OCI-LY1 (cell line): ENCODE measurements around the gene RBM43.

ENCODE experiments used
- H2AFZ ChIP-seq: fragments of 200-600 bp; sonication (generic), shearing (Covaris generic); 2 replicates; pipeline ENCODE4 v1.6.0; 2014; ENCODE audit warnings: antibody characterized with exemption, mild to moderate bottlenecking, low read length
- H3F3A ChIP-seq: fragments of 200-600 bp; sonication (generic), shearing (Covaris generic); 2 replicates; pipeline ENCODE4 v1.6.0; 2014; ENCODE audit warnings: mild to moderate bottlenecking, antibody characterized with exemption, low read length, moderate library complexity; ENCODE audit not compliant: insufficient read depth
- H3K27ac ChIP-seq: fragments of 200-600 bp; sonication (generic); 2 replicates; pipeline ENCODE4 v1.5.1; 2014; ENCODE audit warnings: low read length, mixed run types, mild to moderate bottlenecking, low read depth; ENCODE audit not compliant: poor library complexity, severe bottlenecking
- H3K27me3 ChIP-seq: fragments of 200-600 bp; sonication (generic); 2 replicates; pipeline ENCODE4 v1.6.0; 2014; ENCODE audit warnings: antibody characterized with exemption, mild to moderate bottlenecking, low read length, moderate library complexity; ENCODE audit not compliant: insufficient read depth
- H3K36me3 ChIP-seq: fragments of 200-600 bp; sonication (generic); 2 replicates; pipeline ENCODE4 v1.6.1; 2014; ENCODE audit warnings: mild to moderate bottlenecking, antibody characterized with exemption, low read length, moderate library complexity, mixed read lengths; ENCODE audit not compliant: insufficient read depth
- H3K4me1 ChIP-seq: fragments of 200-600 bp; sonication (generic); 2 replicates; pipeline ENCODE4 v1.5.1; 2014; ENCODE audit warnings: mild to moderate bottlenecking, low read length, moderate library complexity; ENCODE audit not compliant: insufficient read depth, severe bottlenecking
- H3K4me2 ChIP-seq: fragments of 200-600 bp; sonication (generic), shearing (Covaris generic); 2 replicates; pipeline ENCODE4 v1.6.1; 2014; ENCODE audit warnings: low read length
- H3K4me3 ChIP-seq: fragments of 200-600 bp; sonication (generic); 2 replicates; pipeline ENCODE4 v1.5.1; 2014; ENCODE audit warnings: low read length, low read depth, mild to moderate bottlenecking, mixed read lengths; ENCODE audit not compliant: poor library complexity, severe bottlenecking
- H3K79me2 ChIP-seq: fragments of 200-600 bp; shearing (Covaris generic); 2 replicates; pipeline ENCODE4 v1.6.1; 2016; ENCODE audit warnings: mixed run types, low read length, mixed read lengths; ENCODE audit not compliant: insufficient read depth
- H3K9ac ChIP-seq: fragments of 200-600 bp; sonication (generic), shearing (Covaris generic); 2 replicates; pipeline ENCODE4 v1.6.1; 2014; ENCODE audit warnings: mild to moderate bottlenecking, low read length, mixed read lengths
- H3K9me2 ChIP-seq: fragments of 200-600 bp; sonication (generic), shearing (Covaris generic); 2 replicates; pipeline ENCODE4 v1.6.1; 2014; ENCODE audit warnings: low read depth, mild to moderate bottlenecking, low read length, mixed read lengths
- H3K9me3 ChIP-seq: fragments of 200-600 bp; shearing (Covaris generic); 2 replicates; pipeline ENCODE4 v1.6.1; 2014; ENCODE audit warnings: low read length, mixed read lengths
- H4K20me1 ChIP-seq: fragments of 200-600 bp; sonication (generic), shearing (Covaris generic); 2 replicates; pipeline ENCODE4 v1.6.0; 2016; ENCODE audit warnings: mild to moderate bottlenecking, low read length; ENCODE audit not compliant: insufficient read depth
- CTCF ChIP-seq: fragments of 200-600 bp; sonication (generic), shearing (Covaris generic); IDR thresholded peaks from 2 replicates; pipeline ENCODE4 v1.5.1; 2017; ENCODE audit warnings: mild to moderate bottlenecking, antibody characterized with exemption, low read length, moderate library complexity, mixed read lengths
- EZH2 ChIP-seq: fragments of 200-600 bp; sonication (generic), shearing (Covaris generic); IDR thresholded peaks from 2 replicates; pipeline ENCODE4 v1.8.0; 2017; ENCODE audit warnings: borderline replicate concordance, mixed run types, mild to moderate bottlenecking, antibody characterized with exemption, low read length, moderate library complexity, mixed read lengths

RBM43 gene

GRCh38 chr2:151271824-151272223 lies 10.2 kb upstream of the RBM43 start:
- Histone ChIP-seq H3K36me3 (peaks cover 6% of the 10 kb centered on the region), H3K79me2 (no peaks in the 10 kb centered on the region), H3K27ac (no peak overlapping the region), H4K20me1 (no peaks in the 10 kb centered on the region), H3K4me3 (no peak overlapping the region), H3K4me1 (no peaks in the 10 kb centered on the region), H3K9ac (no peak overlapping the region), H3K9me2 (no peaks in the 10 kb centered on the region), H2AFZ (no peak overlapping the region), H3F3A (no peaks in the 10 kb centered on the region), H3K4me2 (no peak overlapping the region), H3K27me3 (no peaks in the 10 kb centered on the region), H3K9me3 (no peaks in the 10 kb centered on the region)
- TF ChIP-seq CTCF (no peak), EZH2 (no peak)

GRCh38 chr2:151269798-151270568 lies 8.3 kb upstream of the RBM43 start:
- Histone ChIP-seq H3K9me2 (no peaks in the 10 kb centered on the region), H3K4me1 (no peaks in the 10 kb centered on the region), H3K79me2 (no peaks in the 10 kb centered on the region), H3K4me3 (no peak overlapping the region), H3K9me3 (no peaks in the 10 kb centered on the region), H2AFZ (no peak overlapping the region), H4K20me1 (no peaks in the 10 kb centered on the region), H3K27ac (no peak overlapping the region), H3F3A (no peaks in the 10 kb centered on the region), H3K9ac (no peak overlapping the region), H3K27me3 (no peaks in the 10 kb centered on the region), H3K36me3 (peaks cover 6% of the 10 kb centered on the region), H3K4me2 (no peak overlapping the region)
- TF ChIP-seq EZH2 (no peak), CTCF (no peak)

GRCh38 chr2:151268085-151268484 lies 6.4 kb upstream of the RBM43 start:
- TF ChIP-seq CTCF (no peak), EZH2 (no peak)
- Histone ChIP-seq H3K79me2 (no peaks in the 10 kb centered on the region), H3K4me2 (no peak overlapping the region), H3K27ac (no peak overlapping the region), H2AFZ (no peak overlapping the region), H3K9me3 (no peaks in the 10 kb centered on the region), H3K9me2 (no peaks in the 10 kb centered on the region), H3K4me1 (no peaks in the 10 kb centered on the region), H3K36me3 (peaks cover 6% of the 10 kb centered on the region), H3F3A (no peaks in the 10 kb centered on the region), H3K9ac (no peak overlapping the region), H4K20me1 (no peaks in the 10 kb centered on the region), H3K4me3 (no peak overlapping the region), H3K27me3 (no peaks in the 10 kb centered on the region)
